NCI-H1417 (cell line): ENCODE data around the gene MTURN.

ENCODE experiments used
- DNase-seq, 3 experiments: peaks; one replicate each; lab custom pipeline; 2025; lab: John Stamatoyannopoulos, UW

The MTURN gene

DNA sequence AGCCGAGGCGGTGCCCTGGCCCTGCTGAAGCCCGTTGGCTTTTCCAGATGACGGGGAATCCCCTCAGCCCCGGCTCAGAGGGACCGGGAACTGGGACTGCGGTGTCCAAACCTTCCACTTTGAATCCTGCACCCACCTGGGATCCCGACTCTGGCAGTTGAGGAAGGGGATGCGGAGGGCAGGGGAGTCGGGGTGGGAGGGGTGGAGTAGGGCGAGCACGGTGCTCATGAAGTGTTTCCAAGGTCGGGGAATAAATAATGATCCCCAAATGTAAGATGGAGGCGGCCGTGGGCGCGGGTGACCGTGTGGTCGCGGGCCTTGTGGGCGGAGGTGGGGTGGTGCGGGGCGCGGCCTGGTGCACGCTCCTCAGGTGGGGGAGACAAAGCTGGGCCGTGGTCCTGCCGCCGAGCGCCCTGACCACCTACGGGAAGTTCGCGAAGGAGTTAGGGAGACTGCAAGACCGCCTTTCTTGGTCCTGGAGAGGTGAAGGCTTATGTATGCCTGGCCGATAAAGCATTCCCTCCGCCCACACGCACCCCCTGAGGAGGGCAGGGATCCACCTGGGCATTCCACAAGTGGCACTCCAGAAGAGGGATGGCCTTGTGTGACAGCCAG is 1.4 kb downstream of the MTURN start:
- DNase-seq = peak; percentile 55 to 78 (median 68)

- DNase-seq = no peak
Observed at GRCh38 chr7:30136743-30137485, 2.1 kb downstream of the MTURN start.

- DNase-seq = no peak
Observed at GRCh38 chr7:30139836-30140384, 5.1 kb downstream of the MTURN start.

DNA sequence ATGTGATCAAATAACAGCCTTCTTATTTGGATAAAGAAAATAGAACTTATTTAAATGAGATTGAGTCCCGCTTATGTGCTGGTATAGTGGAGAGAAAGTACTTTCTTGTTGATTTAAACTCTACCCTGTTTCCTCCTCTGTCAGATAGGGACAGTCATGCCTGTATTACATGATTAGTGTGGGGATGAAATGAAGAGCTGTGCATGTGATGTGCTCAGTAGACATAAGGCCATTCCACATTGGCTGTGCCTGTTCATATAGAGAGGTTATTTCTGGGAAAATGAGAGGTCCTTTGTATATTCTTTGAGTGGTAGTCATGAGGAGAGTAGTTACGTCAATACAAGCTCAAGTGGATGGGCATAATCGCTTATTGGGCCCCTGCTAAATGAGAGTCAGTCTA is 5.7 kb downstream of the MTURN start:
- DNase-seq = peak in 1 of 3 experiments; percentile 16

- peak in 2 of 3 experiments; percentile 39 to 71 for DNase-seq
Observed at GRCh38 chr7:30142710-30143109, 7.9 kb downstream of the MTURN start.

GRCh38 chr7:30143748-30144251 is 9.0 kb downstream of the MTURN start:
- DNase-seq = peak; percentile 88 to 99 (median 89)

DNA sequence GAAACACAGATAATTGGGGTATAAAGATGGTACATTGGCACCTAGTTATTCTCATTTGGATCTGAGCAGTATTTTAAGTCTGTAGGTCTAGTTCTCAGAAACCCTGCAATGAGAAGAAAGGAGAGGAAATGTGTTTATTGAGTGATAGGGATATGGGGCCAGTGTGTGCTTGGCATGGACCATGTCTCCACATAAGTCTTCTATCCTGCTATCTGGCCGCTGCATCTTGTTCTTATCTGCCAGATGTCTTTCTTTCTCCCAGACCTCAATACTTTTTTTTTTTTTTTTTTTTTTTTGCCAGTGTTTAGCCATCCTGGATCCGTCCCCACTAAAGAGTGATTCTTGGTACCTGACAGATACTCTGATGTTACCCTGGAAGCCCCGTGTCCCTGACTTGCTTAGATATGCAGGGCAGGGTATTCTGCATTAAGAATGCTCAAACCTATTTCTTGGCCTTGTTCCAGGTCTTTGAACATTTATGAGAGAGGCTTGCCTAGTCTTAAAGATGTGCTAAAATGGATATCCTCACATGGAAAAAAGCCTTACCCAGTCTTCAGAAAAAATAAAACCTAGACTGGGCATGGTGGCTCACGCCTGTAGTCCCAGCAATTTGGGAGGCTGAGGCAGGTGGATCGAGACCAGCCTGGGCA is 10.0 kb downstream of the MTURN start:
- peak in 1 of 3 experiments; percentile 65 for DNase-seq

GRCh38 chr7:30145426-30145970 is 10.7 kb downstream of the MTURN start:
- no peak for DNase-seq

DNA sequence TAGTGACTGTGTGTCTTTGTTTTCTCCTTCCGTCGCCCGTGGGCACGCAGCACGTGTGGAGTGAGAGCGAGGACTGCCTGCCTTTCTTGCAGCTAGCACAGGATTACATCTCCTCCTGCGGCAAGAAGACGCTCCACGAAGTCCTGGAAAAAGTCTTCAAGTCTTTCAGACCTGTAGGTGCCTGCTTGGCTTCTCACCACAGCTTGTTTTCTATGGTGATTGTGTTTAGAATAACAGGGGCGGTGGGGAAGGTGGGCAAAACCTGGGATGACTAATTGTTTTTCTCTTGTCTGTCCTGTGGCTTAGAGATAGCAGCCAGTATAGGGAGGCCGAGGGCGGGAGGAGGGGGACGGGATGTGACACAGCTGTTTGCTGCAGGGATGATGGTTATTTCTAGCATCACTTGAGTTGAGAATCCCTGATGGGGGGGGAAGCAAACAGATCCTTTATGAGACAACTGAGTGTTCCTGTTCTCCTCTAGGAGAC is 11.4 kb downstream of the MTURN start:
- peak; percentile 86 to 94 (median 87) for DNase-seq

DNA sequence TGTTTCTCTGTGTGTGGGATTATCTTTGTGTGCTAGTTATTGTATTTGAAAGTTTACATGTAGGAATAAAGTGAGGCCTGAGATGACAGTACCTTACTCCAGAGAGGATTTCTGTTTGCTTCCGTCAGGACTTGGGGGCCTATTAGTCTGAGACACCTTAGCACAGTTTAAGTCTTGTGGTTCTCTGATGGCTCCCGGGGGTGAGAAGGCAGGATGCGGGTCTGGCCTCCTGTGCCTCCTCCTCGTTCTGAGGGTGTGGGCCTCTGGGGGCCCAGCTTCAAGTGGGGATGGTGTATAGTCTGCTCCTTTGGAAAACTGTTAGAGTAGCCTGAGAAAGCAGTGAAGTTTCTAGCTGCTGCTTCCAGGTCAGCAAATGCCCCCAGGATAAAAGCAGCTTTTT is 12.4 kb downstream of the MTURN start:
- peak in 1 of 3 experiments; percentile 51 for DNase-seq

DNA sequence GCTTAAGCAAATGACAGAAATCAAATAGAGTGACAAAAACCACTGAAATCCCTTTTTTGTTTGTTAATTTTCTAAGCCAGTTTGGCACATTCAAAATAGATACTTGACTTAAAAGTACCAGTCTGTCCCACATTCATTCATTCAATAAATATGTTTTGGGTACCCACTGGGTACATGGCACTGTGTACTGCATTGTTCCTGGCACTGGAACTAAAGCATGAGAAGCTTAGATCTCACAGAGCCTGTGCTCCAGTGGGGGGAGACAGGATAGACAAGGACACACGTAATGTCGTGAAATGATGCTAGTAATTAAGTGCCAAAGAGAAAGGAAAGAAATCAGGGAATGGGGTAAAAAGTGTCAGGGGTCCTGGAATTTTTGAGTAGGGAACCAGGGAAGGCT is 13.0 kb downstream of the MTURN start:
- no peak for DNase-seq

DNA sequence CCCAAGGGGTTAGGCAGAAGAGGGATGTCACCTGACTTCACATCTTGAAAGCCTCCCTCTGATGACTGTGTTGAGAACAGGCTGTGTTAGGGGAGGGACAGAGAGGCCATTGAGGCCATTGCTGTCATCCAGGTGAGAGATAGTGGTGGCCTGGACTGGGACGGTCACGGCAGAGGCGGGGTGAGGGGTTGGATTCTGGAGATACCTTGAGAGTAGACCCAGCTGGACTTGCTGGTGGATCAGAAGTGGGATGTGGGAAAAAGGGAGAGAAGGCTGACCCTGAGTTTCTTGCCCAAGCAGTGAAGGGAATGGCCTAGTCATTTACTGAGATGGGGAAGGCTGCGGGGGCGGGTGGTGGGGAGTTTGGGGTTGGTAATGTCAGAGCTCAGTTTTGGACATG is 13.6 kb downstream of the MTURN start:
- no peak for DNase-seq

DNA sequence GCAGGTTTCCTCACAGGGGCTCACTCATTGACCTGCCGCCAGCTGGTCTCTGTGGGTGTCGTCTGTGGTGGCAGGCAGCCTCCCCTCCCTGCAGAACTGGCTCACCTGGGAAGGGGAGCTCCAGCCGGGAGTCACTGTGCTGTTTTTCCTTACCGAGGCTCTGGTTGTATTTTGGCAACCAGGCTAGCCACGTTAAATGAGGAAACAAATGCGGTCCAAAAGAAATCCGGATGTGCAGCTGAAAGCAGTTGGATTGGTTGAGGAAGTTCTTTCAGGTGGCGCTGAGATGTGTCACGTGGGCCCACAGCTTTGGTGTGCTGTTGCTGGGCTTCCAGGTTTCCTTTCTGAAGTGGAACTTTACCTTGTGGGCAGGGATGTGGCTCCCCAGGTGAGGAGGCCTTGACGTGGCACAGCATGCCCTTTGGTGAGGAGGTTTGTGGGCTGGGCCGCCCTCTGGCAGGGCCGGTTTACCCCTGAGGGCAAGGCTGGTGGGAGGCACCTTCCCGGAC is 14.2 kb downstream of the MTURN start:
- DNase-seq = peak in 2 of 3 experiments; percentile 69 to 76

DNA sequence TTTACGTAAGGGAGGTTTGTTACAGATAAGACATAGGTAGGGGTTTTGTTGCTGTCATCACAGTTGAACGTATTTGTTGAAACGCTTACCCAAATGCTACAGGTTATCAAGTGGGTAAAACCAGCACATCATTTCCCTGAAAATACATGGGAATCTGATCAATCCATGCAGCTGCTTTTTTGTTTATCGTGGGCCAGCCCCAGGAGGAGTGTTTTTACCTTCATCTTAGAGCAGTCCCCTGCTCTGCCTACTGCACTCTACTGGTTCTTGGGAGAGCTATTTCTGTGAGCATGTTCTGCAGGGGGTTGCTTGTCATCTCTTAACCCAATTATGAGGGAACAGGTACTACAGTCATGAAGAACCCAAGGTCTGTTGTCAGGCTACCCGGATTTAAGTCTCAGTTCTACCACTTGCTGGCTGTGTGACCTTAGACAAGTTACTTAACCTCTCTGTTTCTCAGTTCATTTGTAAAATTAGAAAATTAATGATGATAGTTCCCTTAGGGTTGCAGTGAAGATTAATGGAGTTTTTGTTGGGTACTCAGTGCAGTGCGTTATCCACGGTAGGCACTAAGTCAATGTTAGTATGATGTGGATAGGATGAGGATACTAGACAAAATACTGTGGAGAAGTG is 15.0 kb downstream of the MTURN start:
- no peak for DNase-seq

GRCh38 chr7:30150711-30151110 is 15.9 kb downstream of the MTURN start:
- DNase-seq = no peak

GRCh38 chr7:30154111-30154587 is 19.4 kb downstream of the MTURN start:
- DNase-seq = no peak

DNA sequence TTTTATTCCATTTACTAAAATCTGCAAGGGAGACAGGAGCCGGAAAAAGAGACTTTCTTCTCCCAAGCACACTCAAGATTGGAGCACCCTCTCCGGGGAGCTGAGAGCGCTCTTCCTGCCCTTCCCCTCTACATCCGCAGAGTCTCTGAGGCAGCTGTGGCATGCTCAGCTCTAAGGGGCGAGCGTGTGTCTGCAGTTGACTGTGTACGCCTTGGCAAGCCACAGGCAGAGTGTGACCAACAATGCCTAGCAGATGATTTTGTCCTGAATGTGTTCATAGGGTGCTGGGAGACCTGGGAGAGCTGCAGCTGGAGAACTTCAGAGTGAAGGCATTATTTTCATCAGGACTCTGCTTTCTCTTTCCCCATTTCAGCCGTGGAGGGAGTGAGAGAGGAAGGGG is 20.7 kb downstream of the MTURN start:
- peak in 2 of 3 experiments; percentile 26 to 58 for DNase-seq

DNA sequence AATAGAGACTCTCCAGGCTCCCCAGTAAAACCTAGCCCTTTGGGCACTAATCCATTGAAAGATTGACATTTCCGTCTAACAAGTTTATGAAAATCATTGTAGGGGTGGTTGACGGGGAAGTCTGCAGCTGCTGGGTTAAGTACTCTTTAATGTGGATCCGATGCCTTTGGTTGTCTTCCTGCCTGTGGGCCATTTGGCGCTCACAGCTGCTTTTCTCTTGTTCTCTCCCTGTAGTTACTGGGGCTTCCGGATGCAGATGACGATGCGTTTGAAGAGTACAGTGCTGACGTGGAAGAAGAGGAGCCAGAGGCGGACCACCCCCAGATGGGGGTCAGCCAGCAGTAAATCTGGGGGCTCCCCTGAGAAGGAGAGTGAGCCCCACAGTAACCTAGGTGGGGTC is 22.4 kb downstream of the MTURN start:
- DNase-seq = peak in 1 of 3 experiments; percentile 28

DNA sequence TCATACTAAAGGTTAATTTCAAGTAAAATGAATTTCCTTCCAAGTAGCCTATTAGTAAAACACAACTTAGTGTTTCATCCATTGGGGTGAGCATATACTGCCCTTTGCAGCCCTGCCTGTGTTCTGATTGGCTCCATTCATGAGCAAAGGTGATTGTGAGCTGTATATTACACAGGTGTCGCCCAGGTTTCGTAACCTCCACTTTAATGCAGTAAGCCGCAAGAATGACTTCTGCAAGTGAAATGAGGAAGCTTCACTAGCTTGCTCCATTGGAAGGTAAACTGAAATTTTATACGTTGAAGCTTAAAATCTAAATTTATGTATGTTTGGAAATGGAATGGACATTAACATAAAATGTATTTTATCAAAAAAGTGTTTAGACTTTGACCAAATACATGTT is 24.4 kb downstream of the MTURN start:
- no peak for DNase-seq

- DNase-seq = peak; percentile 23 to 68 (median 35)
Observed at GRCh38 chr7:30159698-30160143, 24.9 kb downstream of the MTURN start.

- no peak for DNase-seq
Observed at GRCh38 chr7:30160329-30160728, 25.5 kb downstream of the MTURN start.
